GM12878 (cell line): ENCODE measurements around the gene VCPKMT. TPM values are rescaled to one million over a fixed set of nuclear protein-coding genes. Genes with fewer than 3 reads are reported as not detected.

Experiments used
- ATAC-seq: fragments of 200-7000 bp; cut with Tn5 transposase; 3 replicates; pipeline ENCODE4 v1.9.1; 2020; ENCODE audit warnings: mild to moderate bottlenecking, moderate library complexity
- BruUV-seq: library from RNA; stranded (reverse); fragments of 400-500 nt; replicated peaks from 2 replicates; lab custom pipeline; 2021; lab: Mats Ljungman, UMichigan
- CTCF ChIA-PET: fragments of 300-600 bp; sonication (Branson Sonifier 250); formaldehyde crosslinking; extraction: SDS; loops from one replicate; lab custom pipeline; 2021; ENCODE audit warnings: inconsistent platforms; lab: Yijun Ruan, JAX
- POLR2A ChIA-PET: fragments of 350-600 bp; formaldehyde crosslinking; extraction: SDS; loops from one replicate; lab custom pipeline; 2021; ENCODE audit warnings: inconsistent platforms; lab: Charles Lee
- RAD21 ChIA-PET: fragments of 300-600 bp; sonication (Branson Sonifier 250); formaldehyde crosslinking; loops from one replicate; lab custom pipeline; 2023; ENCODE audit warnings: antibody characterized with exemption; ENCODE audit not compliant: unreplicated experiment; lab: Charles Lee
- SMC1A ChIA-PET: fragments of 300-600 bp; sonication (Branson Sonifier 250); formaldehyde crosslinking; loops from one replicate; lab custom pipeline; 2023; ENCODE audit not compliant: unreplicated experiment, uncharacterized antibody; lab: Charles Lee
- DNase-seq: peaks from one replicate; pipeline ENCODE4 v3.0.0-alpha.2; 2011; ENCODE audit warnings: low read depth, low spot score
- FAIRE-seq: peaks from 3 replicates; lab custom pipeline; 2011; peaks lifted over from hg19 to GRCh38; lab: Jason Lieb, UNC
- H2AFZ ChIP-seq: 2 replicates; pipeline ENCODE4 v1.6.0; 2011; ENCODE audit warnings: low read depth, low read length, control low read depth; ENCODE audit not compliant: control insufficient read depth
- H3K27ac ChIP-seq: 2 replicates; pipeline ENCODE4 v1.5.1; 2011; ENCODE audit warnings: control low read depth; ENCODE audit not compliant: control insufficient read depth, insufficient read depth
- H3K27me3 ChIP-seq, 2 experiments: replicated peaks in 1 of 2; 2 replicates each; pipeline versions ENCODE4 v1.6.0 to v1.6.1; 2011; ENCODE audit warnings: low read length in 1 of 2; ENCODE audit not compliant: control insufficient read depth in 2 of 2, insufficient read depth in 2 of 2
- H3K36me3 ChIP-seq, 2 experiments: 2 replicates each; pipeline ENCODE4 v1.5.1; 2011; ENCODE audit warnings: low read length in 1 of 2; ENCODE audit not compliant: control insufficient read depth in 2 of 2, insufficient read depth in 2 of 2
- H3K4me1 ChIP-seq: 2 replicates; pipeline ENCODE4 v1.6.1; 2011; ENCODE audit warnings: mild to moderate bottlenecking, low read length, moderate library complexity, mixed read lengths; ENCODE audit not compliant: control insufficient read depth, insufficient read depth
- H3K4me2 ChIP-seq: 2 replicates; pipeline ENCODE4 v1.6.0; 2011; ENCODE audit warnings: control low read depth; ENCODE audit not compliant: control insufficient read depth, insufficient read depth
- H3K4me3 ChIP-seq: fragments of 200-600 bp; sonication (generic); 2 replicates; pipeline ENCODE4 v1.5.1; 2016
- H3K79me2 ChIP-seq: 2 replicates; pipeline ENCODE4 v1.6.0; 2011; ENCODE audit warnings: low read length; ENCODE audit not compliant: control insufficient read depth, insufficient read depth
- H3K9ac ChIP-seq: 2 replicates; pipeline ENCODE4 v1.8.0; 2011; ENCODE audit warnings: low read length, control low read depth, mixed read lengths; ENCODE audit not compliant: control insufficient read depth, insufficient read depth
- H3K9me3 ChIP-seq: replicated peaks from 3 replicates; pipeline ENCODE4 v1.5.1; 2011; ENCODE audit warnings: mild to moderate bottlenecking, low read length; ENCODE audit not compliant: control insufficient read depth, insufficient read depth
- H4K20me1 ChIP-seq: 2 replicates; pipeline ENCODE4 v1.6.0; 2011; ENCODE audit not compliant: control insufficient read depth, insufficient read depth
- SIX5 ChIP-seq: IDR thresholded peaks from 2 replicates; pipeline ENCODE4 v1.6.1; 2011; ENCODE audit warnings: mild to moderate bottlenecking, low read depth, low read length, moderate library complexity; ENCODE audit not compliant: severe bottlenecking
- ZBED1 ChIP-seq: IDR thresholded peaks from 2 replicates; pipeline ENCODE4 v1.6.1; 2016; ENCODE audit warnings: borderline replicate concordance
- ZNF207 ChIP-seq: fragments of 450-650 bp; IDR thresholded peaks from 2 replicates; pipeline ENCODE4 v1.6.1; 2014; ENCODE audit warnings: antibody characterized with exemption, mild to moderate bottlenecking, borderline replicate concordance
- WGBS: methylation state at CpG from one replicate; pipeline ENCODE4 v1.1.6; 2016; ENCODE audit warnings: low lambda C conversion rate; ENCODE audit not compliant: insufficient replicate concordance, insufficient coverage; ENCODE audit errors: missing lambda C conversion rate; 5-methylcytosine and 5-hydroxymethylcytosine counted together
- in situ Hi-C: fragments of 300-500 bp; cut with MboI; formaldehyde crosslinking; loops from 9 replicates; pipeline ENCODE4 v1.14.3; 2018; ENCODE audit warnings: mixed read lengths
- intact Hi-C: fragments of 100-400 bp; cut with micrococcal nuclease; formaldehyde crosslinking; loops from one replicate; pipeline ENCODE4 v1.14.2; 2022; ENCODE audit not compliant: unreplicated experiment
- polyA plus RNA-seq, 11 experiments: library from polyadenylated mRNA; depleted of rRNA in 4 of 11; unstranded in 6 of 11; stranded (reverse) in 5 of 11; fragments of >200 nt; fragmentation: Nextera tagmentation in 4 of 11; fragmentation: Illumina TruSeq in 1 of 11; extraction: Ambion mirVana in 4 of 11; extraction: Trizol in 1 of 11; gene quantifications; 1 replicate in 1 of 11; 2 replicates in 10 of 11; pipeline versions ENCODE4 v1.2.1 to v1.2.3, GENCODE V29; 2011 to 2016; ENCODE audit warnings: inconsistent platforms in 2 of 11, missing spikeins in 2 of 11, low read depth in 1 of 11
- total RNA-seq, 4 experiments: library from RNA; depleted of rRNA in 3 of 4; stranded (reverse); fragments of >200 nt in 3 of 4; fragmentation: Illumina TruSeq in 1 of 4; extraction: Trizol in 1 of 4; gene quantifications; 2 replicates each; pipeline versions ENCODE4 v1.2.1 to v1.2.3, GENCODE V29; 2013 to 2021
- TF ChIP-seq, protein P1 (sequence below): fragments of 150-350 bp; IDR thresholded peaks from 2 replicates; pipeline ENCODE4 v1.6.1; 2016; ENCODE audit warnings: low read depth, low read length
- TF ChIP-seq, protein P2 (sequence below): fragments of 450-650 bp; formaldehyde crosslinking; IDR thresholded peaks from 2 replicates; pipeline ENCODE4 v1.4.0; 2022; ENCODE audit warnings: mild to moderate bottlenecking, moderate library complexity
- TF ChIP-seq, protein P3 (sequence below): IDR thresholded peaks from 2 replicates; pipeline ENCODE4 v1.6.1; 2012; ENCODE audit warnings: low read length, inconsistent platforms

Gene VCPKMT
- total and polyA plus RNA-seq, 10 of the 15 experiments (the other 5 are each of a cell fraction or from before 2014, with no cell fraction given) = 8.5 to 18.4 (median 12.8) TPM

DNA sequence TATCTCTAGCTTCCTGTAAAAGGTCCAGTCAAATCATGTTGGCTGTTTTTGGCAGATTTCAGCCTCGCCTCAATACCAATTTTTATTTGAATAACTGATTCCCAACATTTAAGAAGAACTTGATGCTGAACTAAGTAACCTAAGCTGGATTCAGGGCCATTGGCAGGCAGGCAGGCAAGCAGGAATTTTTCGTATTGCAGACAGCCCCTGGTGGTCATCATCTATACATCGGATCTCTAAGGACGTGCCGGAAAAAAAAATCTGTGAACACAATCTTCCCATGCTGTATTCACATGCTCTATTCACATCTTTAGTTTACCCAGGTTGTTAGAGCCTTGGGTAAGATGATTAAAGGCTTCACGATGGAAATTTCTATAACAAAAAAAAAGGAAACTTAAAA lies 7.0 kb downstream of the VCPKMT start:
- in situ Hi-C loops = no loop called here

DNA sequence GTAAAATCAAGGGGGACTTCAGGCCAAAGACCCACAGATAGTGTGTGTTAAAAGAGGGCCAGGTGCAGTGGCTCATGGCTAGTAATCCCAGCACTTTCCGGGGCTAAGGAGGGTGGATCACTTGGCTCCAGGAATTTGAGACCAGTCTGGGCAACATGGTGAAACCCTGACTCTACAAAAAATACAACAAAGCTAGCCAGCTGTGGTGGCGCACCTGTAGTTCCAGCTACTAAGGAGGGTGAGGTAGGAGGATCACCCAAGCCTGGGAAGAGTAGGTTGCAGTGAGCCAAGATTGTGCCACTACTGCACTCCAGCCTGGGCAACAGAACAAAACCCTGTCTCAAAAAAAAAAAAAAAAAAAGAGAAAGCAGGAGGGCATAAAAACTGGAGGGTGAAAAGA lies 8.5 kb downstream of the VCPKMT start:
- 100% methylated on average over 2 of the region's 2 CpGs for WGBS
- POLR2A ChIA-PET = interaction anchor here (0.7 to 1.1 kb wide), 6 partner anchors 8 to 1759 kb away, joined by 3 to 7 read pairs (median 4); no protein-coding TSS in a partner anchor
- ATAC-seq = no peak
- Histone ChIP-seq H3K9me3 (peaks cover 3% of the 10 kb centered on the region; the same call in 1 of the 3 replicates), H3K4me3 (no peak overlapping the region), H4K20me1 (no peaks in the 10 kb centered on the region), H3K27ac (no peak overlapping the region), H3K36me3 (peaks cover 2 to 21% of the 10 kb centered on the region in 2 experiments; a peak in 3 of 4 replicates), H3K4me2 (no peak overlapping the region), H2AFZ (no peak overlapping the region), H3K79me2 (peaks cover 17% of the 10 kb centered on the region), H3K9ac (no peak overlapping the region), H3K27me3 (no peaks in the 10 kb centered on the region), H3K4me1 (peaks cover 13% of the 10 kb centered on the region)
- in situ Hi-C loops (no loop called here), intact Hi-C loops (no loop called here)
- no TSS peak for BruUV-seq
- DNase-seq = no peak
- RAD21 ChIA-PET = interaction anchor here (0.6 to 1.6 kb wide), 7 partner anchors 69 to 332 kb away, joined by 3 to 7 read pairs (median 3); partner anchors contain the start of gene NEMF
- CTCF ChIA-PET = interaction anchor here (0.7 to 13.7 kb wide), 3 partner anchors 228 to 255 kb away, joined by 3 to 243 read pairs (median 12); partner anchors contain the start of gene NEMF
- SMC1A ChIA-PET = interaction anchor here (0.6 to 2.6 kb wide), 8 partner anchors 21 to 338 kb away, joined by 3 to 9 read pairs (median 3); no protein-coding TSS in a partner anchor
- FAIRE-seq = no peak
- TF ChIP-seq, protein P1, sequence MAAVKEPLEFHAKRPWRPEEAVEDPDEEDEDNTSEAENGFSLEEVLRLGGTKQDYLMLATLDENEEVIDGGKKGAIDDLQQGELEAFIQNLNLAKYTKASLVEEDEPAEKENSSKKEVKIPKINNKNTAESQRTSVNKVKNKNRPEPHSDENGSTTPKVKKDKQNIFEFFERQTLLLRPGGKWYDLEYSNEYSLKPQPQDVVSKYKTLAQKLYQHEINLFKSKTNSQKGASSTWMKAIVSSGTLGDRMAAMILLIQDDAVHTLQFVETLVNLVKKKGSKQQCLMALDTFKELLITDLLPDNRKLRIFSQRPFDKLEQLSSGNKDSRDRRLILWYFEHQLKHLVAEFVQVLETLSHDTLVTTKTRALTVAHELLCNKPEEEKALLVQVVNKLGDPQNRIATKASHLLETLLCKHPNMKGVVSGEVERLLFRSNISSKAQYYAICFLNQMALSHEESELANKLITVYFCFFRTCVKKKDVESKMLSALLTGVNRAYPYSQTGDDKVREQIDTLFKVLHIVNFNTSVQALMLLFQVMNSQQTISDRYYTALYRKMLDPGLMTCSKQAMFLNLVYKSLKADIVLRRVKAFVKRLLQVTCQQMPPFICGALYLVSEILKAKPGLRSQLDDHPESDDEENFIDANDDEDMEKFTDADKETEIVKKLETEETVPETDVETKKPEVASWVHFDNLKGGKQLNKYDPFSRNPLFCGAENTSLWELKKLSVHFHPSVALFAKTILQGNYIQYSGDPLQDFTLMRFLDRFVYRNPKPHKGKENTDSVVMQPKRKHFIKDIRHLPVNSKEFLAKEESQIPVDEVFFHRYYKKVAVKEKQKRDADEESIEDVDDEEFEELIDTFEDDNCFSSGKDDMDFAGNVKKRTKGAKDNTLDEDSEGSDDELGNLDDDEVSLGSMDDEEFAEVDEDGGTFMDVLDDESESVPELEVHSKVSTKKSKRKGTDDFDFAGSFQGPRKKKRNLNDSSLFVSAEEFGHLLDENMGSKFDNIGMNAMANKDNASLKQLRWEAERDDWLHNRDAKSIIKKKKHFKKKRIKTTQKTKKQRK = no peak
- TF ChIP-seq ZBED1 = no peak
- TF ChIP-seq, protein P2, sequence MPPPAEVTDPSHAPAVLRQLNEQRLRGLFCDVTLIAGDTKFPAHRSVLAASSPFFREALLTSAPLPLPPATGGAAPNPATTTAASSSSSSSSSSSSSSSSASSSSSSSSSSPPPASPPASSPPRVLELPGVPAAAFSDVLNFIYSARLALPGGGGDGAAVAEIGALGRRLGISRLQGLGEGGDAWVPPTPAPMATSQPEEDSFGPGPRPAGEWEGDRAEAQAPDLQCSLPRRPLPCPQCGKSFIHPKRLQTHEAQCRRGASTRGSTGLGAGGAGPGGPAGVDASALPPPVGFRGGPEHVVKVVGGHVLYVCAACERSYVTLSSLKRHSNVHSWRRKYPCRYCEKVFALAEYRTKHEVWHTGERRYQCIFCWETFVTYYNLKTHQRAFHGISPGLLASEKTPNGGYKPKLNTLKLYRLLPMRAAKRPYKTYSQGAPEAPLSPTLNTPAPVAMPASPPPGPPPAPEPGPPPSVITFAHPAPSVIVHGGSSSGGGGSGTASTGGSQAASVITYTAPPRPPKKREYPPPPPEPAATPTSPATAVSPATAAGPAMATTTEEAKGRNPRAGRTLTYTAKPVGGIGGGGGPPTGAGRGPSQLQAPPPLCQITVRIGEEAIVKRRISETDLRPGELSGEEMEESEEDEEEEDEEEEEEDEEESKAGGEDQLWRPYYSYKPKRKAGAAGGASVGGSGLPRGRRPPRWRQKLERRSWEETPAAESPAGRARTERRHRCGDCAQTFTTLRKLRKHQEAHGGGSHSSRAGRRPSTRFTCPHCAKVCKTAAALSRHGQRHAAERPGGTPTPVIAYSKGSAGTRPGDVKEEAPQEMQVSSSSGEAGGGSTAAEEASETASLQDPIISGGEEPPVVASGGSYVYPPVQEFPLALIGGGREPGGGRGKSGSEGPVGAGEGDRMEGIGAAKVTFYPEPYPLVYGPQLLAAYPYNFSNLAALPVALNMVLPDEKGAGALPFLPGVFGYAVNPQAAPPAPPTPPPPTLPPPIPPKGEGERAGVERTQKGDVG (CRISPR knock-in tag) = no peak

More for the DNA sequence above, 7.0 kb downstream of the VCPKMT start:
- peaks cover 2 to 24% of the 10 kb centered on the region in 2 experiments; a peak in 3 of 4 replicates for H3K36me3 ChIP-seq
- 98% methylated on average over 6 of the region's 6 CpGs for WGBS
- H3K27ac ChIP-seq = no peak overlapping the region
- intact Hi-C loops = no loop called here
- no peak overlapping the region for H2AFZ ChIP-seq
- peaks cover 18% of the 10 kb centered on the region for H3K4me1 ChIP-seq
- DNase-seq = no peak
- TF ChIP-seq, protein P3, sequence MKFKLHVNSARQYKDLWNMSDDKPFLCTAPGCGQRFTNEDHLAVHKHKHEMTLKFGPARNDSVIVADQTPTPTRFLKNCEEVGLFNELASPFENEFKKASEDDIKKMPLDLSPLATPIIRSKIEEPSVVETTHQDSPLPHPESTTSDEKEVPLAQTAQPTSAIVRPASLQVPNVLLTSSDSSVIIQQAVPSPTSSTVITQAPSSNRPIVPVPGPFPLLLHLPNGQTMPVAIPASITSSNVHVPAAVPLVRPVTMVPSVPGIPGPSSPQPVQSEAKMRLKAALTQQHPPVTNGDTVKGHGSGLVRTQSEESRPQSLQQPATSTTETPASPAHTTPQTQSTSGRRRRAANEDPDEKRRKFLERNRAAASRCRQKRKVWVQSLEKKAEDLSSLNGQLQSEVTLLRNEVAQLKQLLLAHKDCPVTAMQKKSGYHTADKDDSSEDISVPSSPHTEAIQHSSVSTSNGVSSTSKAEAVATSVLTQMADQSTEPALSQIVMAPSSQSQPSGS = no peak
- TF ChIP-seq SIX5 = no peak
- no peak for TF ChIP-seq ZNF207
- TF ChIP-seq, all 136 proteins: peak for 0
- H3K4me3 ChIP-seq = no peak overlapping the region
- FAIRE-seq (no peak), ATAC-seq (no peak)
- no peak overlapping the region for H3K4me2 ChIP-seq
- peaks cover 23% of the 10 kb centered on the region for H3K79me2 ChIP-seq
- ChIA-PET CTCF (no interaction called here), RAD21 (interaction anchor here (1.4 kb wide), 1 partner anchor 247 kb away, joined by 3 read pairs; no protein-coding TSS in a partner anchor), POLR2A (no interaction called here), SMC1A (interaction anchor here (1.0 kb wide), 1 partner anchor 244 kb away, joined by 3 read pairs; no protein-coding TSS in a partner anchor)
- H4K20me1 ChIP-seq = no peaks in the 10 kb centered on the region
- no TSS peak for BruUV-seq
- H3K27me3 ChIP-seq = no peaks in the 10 kb centered on the region
- no peak overlapping the region for H3K9ac ChIP-seq
- peaks cover 3% of the 10 kb centered on the region; the same call in 1 of the 3 replicates for H3K9me3 ChIP-seq
